HepG2 (cell line): ENCODE measurements around the gene PDPK1. TPM values are rescaled to one million over a fixed set of nuclear protein-coding genes. Genes with fewer than 3 reads are reported as not detected.

Experiments used
- ATAC-seq: fragments of 200-7000 bp; cut with Tn5 transposase; 3 replicates; pipeline ENCODE4 v1.9.1; 2020; ENCODE audit warnings: mild to moderate bottlenecking, moderate library complexity
- BruUV-seq: library from RNA; stranded (reverse); fragments of 400-500 nt; replicated peaks from 2 replicates; lab custom pipeline; 2021; lab: Mats Ljungman, UMichigan
- CTCF ChIA-PET: fragments of 300-600 bp; formaldehyde crosslinking; extraction: SDS; loops from one replicate; lab custom pipeline; 2021; ENCODE audit warnings: low total read pairs, inconsistent platforms, low intra/inter-chr PET ratio; lab: Yijun Ruan, JAX
- POLR2A ChIA-PET: fragments of 350-600 bp; sonication (Branson Sonifier 250); formaldehyde crosslinking; loops from one replicate; lab custom pipeline; 2020; ENCODE audit warnings: antibody characterized with exemption, inconsistent platforms; lab: Yijun Ruan, JAX
- DNase-seq: peaks from one replicate; pipeline ENCODE4 v3.0.0-alpha.2; 2015; ENCODE audit warnings: low spot score
- FAIRE-seq: peaks from 3 replicates; lab custom pipeline; 2011; peaks lifted over from hg19 to GRCh38; lab: Jason Lieb, UNC
- H2AFZ ChIP-seq: one replicate; pipeline ENCODE4 v1.6.1; 2011; ENCODE audit warnings: low read length, inconsistent platforms
- H3K27ac ChIP-seq: fragments of 300-600 bp; 3 replicates; pipeline ENCODE4 v1.8.0; 2011; ENCODE audit warnings: mixed run types, mild to moderate bottlenecking, mixed read lengths, low read length, inconsistent platforms; ENCODE audit not compliant: insufficient read depth; ENCODE audit errors: extremely low read length
- H3K27me3 ChIP-seq, 2 experiments: fragments of 200-600 bp in 1 of 2; 2 replicates in 1 of 2; 3 replicates in 1 of 2; pipeline versions ENCODE4 v1.6.0 to v1.8.0; 2011; ENCODE audit warnings: low read length in 2 of 2, mild to moderate bottlenecking in 2 of 2, moderate library complexity in 2 of 2, inconsistent platforms in 1 of 2; ENCODE audit not compliant: insufficient read depth in 2 of 2, control insufficient read depth in 1 of 2
- H3K36me3 ChIP-seq, 2 experiments: fragments of 200-600 bp in 1 of 2; replicated peaks in 1 of 2; 2 replicates in 1 of 2; 3 replicates in 1 of 2; pipeline versions ENCODE4 v1.5.1 to v1.8.0; 2011; ENCODE audit warnings: low read length in 2 of 2, inconsistent platforms in 1 of 2; ENCODE audit not compliant: insufficient read depth in 2 of 2, control insufficient read depth in 1 of 2
- H3K4me1 ChIP-seq: 2 replicates; pipeline ENCODE4 v1.5.1; 2012; ENCODE audit warnings: low read length, inconsistent platforms; ENCODE audit not compliant: insufficient read depth
- H3K4me2 ChIP-seq: 2 replicates; pipeline ENCODE4 v1.6.0; 2011; ENCODE audit warnings: low read depth, low read length, inconsistent platforms
- H3K4me3 ChIP-seq, 3 experiments: fragments of 200-600 bp in 1 of 3; sonication (generic), shearing (Covaris generic) in 1 of 3; replicated peaks in 1 of 3; 2 replicates each; pipeline ENCODE4 v1.5.1; 2011 to 2016; ENCODE audit warnings: low read length in 3 of 3, inconsistent platforms in 2 of 3, low read depth in 2 of 3, mild to moderate bottlenecking in 2 of 3, control low read depth in 1 of 3, mixed read lengths in 1 of 3; ENCODE audit not compliant: insufficient read depth in 1 of 3
- H3K79me2 ChIP-seq: one replicate; pipeline ENCODE4 v1.6.1; 2011; ENCODE audit warnings: low read length, inconsistent platforms; ENCODE audit not compliant: insufficient read depth
- H3K9ac ChIP-seq: 2 replicates; pipeline ENCODE4 v1.6.0; 2011; ENCODE audit warnings: mild to moderate bottlenecking, low read depth, low read length, inconsistent platforms; ENCODE audit not compliant: insufficient read depth
- H3K9me3 ChIP-seq: 2 replicates; pipeline ENCODE4 v1.5.1; 2012; ENCODE audit warnings: mild to moderate bottlenecking, low read length
- H4K20me1 ChIP-seq: 2 replicates; pipeline ENCODE4 v1.6.0; 2011; ENCODE audit warnings: inconsistent platforms, mild to moderate bottlenecking, low read length, moderate library complexity; ENCODE audit not compliant: insufficient read depth
- RAD51 ChIP-seq: fragments of 450-650 bp; IDR thresholded peaks from 2 replicates; pipeline ENCODE4 v1.6.1; 2016; ENCODE audit warnings: borderline replicate concordance
- SUZ12 ChIP-seq: fragments of 150-350 bp; IDR thresholded peaks from 2 replicates; pipeline ENCODE4 v1.6.1; 2014; ENCODE audit warnings: low read depth, low read length
- TGIF2 ChIP-seq: IDR thresholded peaks from 2 replicates; pipeline ENCODE4 v1.6.1; 2016; ENCODE audit warnings: control low read depth, missing compliant biosample characterization
- YEATS2 ChIP-seq: sonication (generic); formaldehyde crosslinking; IDR thresholded peaks from 2 replicates; pipeline ENCODE4 v1.4.0; 2020; ENCODE audit warnings: missing genetic modification reagents, borderline replicate concordance
- ZNF354B ChIP-seq: sonication (generic); formaldehyde crosslinking; IDR thresholded peaks from 2 replicates; pipeline ENCODE4 v1.8.0; 2022; ENCODE audit warnings: mild to moderate bottlenecking, missing genetic modification reagents
- WGBS: methylation state at CpG from one replicate; pipeline ENCODE4 v1.1.6; 2017; ENCODE audit warnings: low lambda C conversion rate; 5-methylcytosine and 5-hydroxymethylcytosine counted together
- in situ Hi-C: cut with HindIII; loops from 2 replicates; pipeline ENCODE4 v1.10.0; 2017; ENCODE audit warnings: low pct_unique_long_range_greater_than_20kb; ENCODE audit not compliant: extremely low pct_ligation_motif_present
- intact Hi-C: fragments of 100-400 bp; cut with micrococcal nuclease; formaldehyde crosslinking; loops from one replicate; pipeline ENCODE4 v1.10.0; 2022; ENCODE audit not compliant: unreplicated experiment
- polyA plus RNA-seq, 8 experiments: library from polyadenylated mRNA; depleted of rRNA in 3 of 8; stranded (reverse) in 7 of 8; unstranded in 1 of 8; fragments of >200 nt; fragmentation: Illumina TruSeq in 4 of 8; extraction: Trizol in 4 of 8; gene quantifications; 2 replicates each; pipeline versions ENCODE4 v1.2.1 to v1.2.3, GENCODE V29; 2011 to 2016; ENCODE audit warnings: low read depth in 4 of 8, missing spikeins in 1 of 8, mixed read lengths in 1 of 8; ENCODE audit not compliant: insufficient read depth in 1 of 8
- total RNA-seq, 5 experiments: library from RNA; depleted of rRNA; stranded (reverse); fragments of >200 nt; fragmentation: Illumina TruSeq; extraction: Trizol; gene quantifications; 2 replicates each; pipeline ENCODE4 v1.2.3, GENCODE V29; 2016; ENCODE audit warnings: low read depth in 1 of 5
- TF ChIP-seq, protein P1 (sequence below): sonication (generic); formaldehyde crosslinking; IDR thresholded peaks from 2 replicates; pipeline ENCODE4 v1.4.0; 2020; ENCODE audit warnings: missing genetic modification reagents
- TF ChIP-seq, protein P2 (sequence below): sonication (generic); formaldehyde crosslinking; IDR thresholded peaks from 2 replicates; pipeline ENCODE4 v1.5.0; 2020; ENCODE audit warnings: missing genetic modification reagents
- TF ChIP-seq, protein P3 (sequence below), 2 experiments: sonication (generic) in 1 of 2; formaldehyde crosslinking in 1 of 2; IDR thresholded peaks; 2 replicates each; pipeline versions ENCODE4 v1.4.0 to v1.6.1; 2016 to 2020; ENCODE audit warnings: borderline replicate concordance in 1 of 2, low read depth in 1 of 2, mild to moderate bottlenecking in 1 of 2, missing genetic modification reagents in 1 of 2
- TF ChIP-seq, protein P4 (sequence below), 2 experiments: sonication (generic) in 1 of 2; formaldehyde crosslinking in 1 of 2; IDR thresholded peaks; 2 replicates each; pipeline versions ENCODE4 v1.6.1 to v1.9.0; 2014 to 2022; ENCODE audit warnings: antibody characterized with exemption in 1 of 2, borderline replicate concordance in 1 of 2, inconsistent platforms in 1 of 2, low read depth in 1 of 2, missing genetic modification reagents in 1 of 2

The PDPK1 gene
- total and polyA plus RNA-seq, 2 of the 13 experiments (the other 11 are each of a cell fraction or from before 2014, with no cell fraction given): 59.6 to 129 TPM

DNA sequence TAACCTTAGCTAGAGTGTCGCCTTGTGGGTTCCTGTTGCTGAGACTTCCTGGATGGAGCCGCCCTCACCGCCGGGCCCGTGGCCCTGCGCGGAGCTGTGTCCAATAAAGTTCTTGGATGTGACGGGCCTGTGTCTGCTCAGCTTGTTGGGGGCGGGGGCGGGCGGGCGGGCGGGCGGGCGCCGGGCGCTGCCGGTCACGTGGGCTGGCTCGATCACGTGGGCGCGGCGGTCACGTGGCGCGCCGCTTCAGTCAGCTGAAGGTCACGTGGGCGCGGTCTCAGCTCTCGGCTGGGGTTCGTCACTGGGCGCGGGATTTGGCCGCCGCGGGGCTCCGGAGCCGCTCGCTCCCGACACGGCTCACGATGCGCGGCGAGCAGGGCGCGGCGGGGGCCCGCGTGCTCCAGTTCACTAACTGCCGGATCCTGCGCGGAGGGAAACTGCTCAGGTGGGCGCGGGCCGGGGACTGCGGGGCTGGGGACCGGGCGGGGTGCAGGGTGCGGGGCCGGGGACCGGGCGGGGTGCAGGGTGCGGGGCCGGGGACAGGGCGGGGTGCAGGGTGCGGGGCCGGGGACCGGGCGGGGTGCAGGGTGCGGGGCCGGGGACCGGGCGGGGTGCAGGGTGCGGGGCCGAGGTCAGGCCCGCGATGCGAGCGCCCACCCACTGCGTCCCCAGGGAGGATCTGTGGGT is 17.6 kb upstream of the PDPK1 start, which contains the start of gene AMDHD2:
TSS of gene AMDHD2 (plus strand) at position 275 of the 687 bp plus-strand sequence. CDS start at position 363, 88 bp downstream.
- FAIRE-seq: no peak
- in situ Hi-C loops: no loop called here
- TF ChIP-seq, protein P1, sequence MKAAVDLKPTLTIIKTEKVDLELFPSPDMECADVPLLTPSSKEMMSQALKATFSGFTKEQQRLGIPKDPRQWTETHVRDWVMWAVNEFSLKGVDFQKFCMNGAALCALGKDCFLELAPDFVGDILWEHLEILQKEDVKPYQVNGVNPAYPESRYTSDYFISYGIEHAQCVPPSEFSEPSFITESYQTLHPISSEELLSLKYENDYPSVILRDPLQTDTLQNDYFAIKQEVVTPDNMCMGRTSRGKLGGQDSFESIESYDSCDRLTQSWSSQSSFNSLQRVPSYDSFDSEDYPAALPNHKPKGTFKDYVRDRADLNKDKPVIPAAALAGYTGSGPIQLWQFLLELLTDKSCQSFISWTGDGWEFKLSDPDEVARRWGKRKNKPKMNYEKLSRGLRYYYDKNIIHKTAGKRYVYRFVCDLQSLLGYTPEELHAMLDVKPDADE (CRISPR knock-in tag): 0 out of 2 replicates have a peak, but pooled peaks have one; percentile 51
- TF ChIP-seq, protein P2, sequence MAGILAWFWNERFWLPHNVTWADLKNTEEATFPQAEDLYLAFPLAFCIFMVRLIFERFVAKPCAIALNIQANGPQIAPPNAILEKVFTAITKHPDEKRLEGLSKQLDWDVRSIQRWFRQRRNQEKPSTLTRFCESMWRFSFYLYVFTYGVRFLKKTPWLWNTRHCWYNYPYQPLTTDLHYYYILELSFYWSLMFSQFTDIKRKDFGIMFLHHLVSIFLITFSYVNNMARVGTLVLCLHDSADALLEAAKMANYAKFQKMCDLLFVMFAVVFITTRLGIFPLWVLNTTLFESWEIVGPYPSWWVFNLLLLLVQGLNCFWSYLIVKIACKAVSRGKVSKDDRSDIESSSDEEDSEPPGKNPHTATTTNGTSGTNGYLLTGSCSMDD (CRISPR knock-in tag): no peak
- peak; percentile 69 for TF ChIP-seq TGIF2 (CRISPR knock-in tag)
- no peak for TF ChIP-seq SUZ12
- peak; percentile 59 for TF ChIP-seq YEATS2
- peak; percentile 96 for TF ChIP-seq RAD51
- TF ChIP-seq, protein P3, sequence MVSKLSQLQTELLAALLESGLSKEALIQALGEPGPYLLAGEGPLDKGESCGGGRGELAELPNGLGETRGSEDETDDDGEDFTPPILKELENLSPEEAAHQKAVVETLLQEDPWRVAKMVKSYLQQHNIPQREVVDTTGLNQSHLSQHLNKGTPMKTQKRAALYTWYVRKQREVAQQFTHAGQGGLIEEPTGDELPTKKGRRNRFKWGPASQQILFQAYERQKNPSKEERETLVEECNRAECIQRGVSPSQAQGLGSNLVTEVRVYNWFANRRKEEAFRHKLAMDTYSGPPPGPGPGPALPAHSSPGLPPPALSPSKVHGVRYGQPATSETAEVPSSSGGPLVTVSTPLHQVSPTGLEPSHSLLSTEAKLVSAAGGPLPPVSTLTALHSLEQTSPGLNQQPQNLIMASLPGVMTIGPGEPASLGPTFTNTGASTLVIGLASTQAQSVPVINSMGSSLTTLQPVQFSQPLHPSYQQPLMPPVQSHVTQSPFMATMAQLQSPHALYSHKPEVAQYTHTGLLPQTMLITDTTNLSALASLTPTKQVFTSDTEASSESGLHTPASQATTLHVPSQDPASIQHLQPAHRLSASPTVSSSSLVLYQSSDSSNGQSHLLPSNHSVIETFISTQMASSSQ (IDR thresholded peaks at IDR 0.05; ENCODE audit: low read depth): no peak
- TF ChIP-seq, protein P3 (CRISPR knock-in tag; IDR thresholded peaks at IDR 0.05; ENCODE audit: borderline replicate concordance): no peak
- TF ChIP-seq, protein P4, sequence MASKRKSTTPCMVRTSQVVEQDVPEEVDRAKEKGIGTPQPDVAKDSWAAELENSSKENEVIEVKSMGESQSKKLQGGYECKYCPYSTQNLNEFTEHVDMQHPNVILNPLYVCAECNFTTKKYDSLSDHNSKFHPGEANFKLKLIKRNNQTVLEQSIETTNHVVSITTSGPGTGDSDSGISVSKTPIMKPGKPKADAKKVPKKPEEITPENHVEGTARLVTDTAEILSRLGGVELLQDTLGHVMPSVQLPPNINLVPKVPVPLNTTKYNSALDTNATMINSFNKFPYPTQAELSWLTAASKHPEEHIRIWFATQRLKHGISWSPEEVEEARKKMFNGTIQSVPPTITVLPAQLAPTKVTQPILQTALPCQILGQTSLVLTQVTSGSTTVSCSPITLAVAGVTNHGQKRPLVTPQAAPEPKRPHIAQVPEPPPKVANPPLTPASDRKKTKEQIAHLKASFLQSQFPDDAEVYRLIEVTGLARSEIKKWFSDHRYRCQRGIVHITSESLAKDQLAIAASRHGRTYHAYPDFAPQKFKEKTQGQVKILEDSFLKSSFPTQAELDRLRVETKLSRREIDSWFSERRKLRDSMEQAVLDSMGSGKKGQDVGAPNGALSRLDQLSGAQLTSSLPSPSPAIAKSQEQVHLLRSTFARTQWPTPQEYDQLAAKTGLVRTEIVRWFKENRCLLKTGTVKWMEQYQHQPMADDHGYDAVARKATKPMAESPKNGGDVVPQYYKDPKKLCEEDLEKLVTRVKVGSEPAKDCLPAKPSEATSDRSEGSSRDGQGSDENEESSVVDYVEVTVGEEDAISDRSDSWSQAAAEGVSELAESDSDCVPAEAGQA (IDR thresholded peaks at IDR 0.05; ENCODE audit: low read depth): 0 out of 2 replicates have a peak, but pooled peaks have one; percentile 32
- TF ChIP-seq, protein P4 (CRISPR knock-in tag; IDR thresholded peaks at IDR 0.05; ENCODE audit: borderline replicate concordance): no peak
- no peak for TF ChIP-seq ZNF354B (CRISPR knock-in tag)

More for the DNA sequence above, 17.6 kb upstream of the PDPK1 start, which contains the start of gene AMDHD2:
- ChIA-PET POLR2A (interaction anchor here (1.1 to 2.2 kb wide), 6 partner anchors 11 to 83 kb away, joined by 3 to 14 read pairs (median 7); partner anchors contain the start of genes CEMP1, PDPK1 and TBC1D24), CTCF (no interaction called here)
- Histone ChIP-seq H3K4me2 (peak within 1 kb of the TSS; percentile 94), H4K20me1 (peaks cover 44% of the 10 kb centered on the region), H3K9ac (peak within 1 kb of the TSS; percentile 81), H2AFZ (no peak within 1 kb of the TSS), H3K36me3 (peaks cover 4 to 21% of the 10 kb centered on the region in 2 experiments; a peak in 4 of 5 replicates), H3K27me3 (no peaks in the 10 kb centered on the region), H3K4me1 (peaks cover 89% of the 10 kb centered on the region), H3K4me3 (peak within 1 kb of the TSS; percentile 77 to 85 (median 84)), H3K27ac (peak within 1 kb of the TSS; percentile 84), H3K9me3 (no peaks in the 10 kb centered on the region), H3K79me2 (peaks cover 63% of the 10 kb centered on the region)
- BruUV-seq: no TSS peak
- DNase-seq: peak; percentile 68
- ATAC-seq: peak; percentile 29
- intact Hi-C loops: no loop called here
- WGBS: 6% methylated on average over 7 of the region's 83 CpGs
